ENCODE measurements around the gene FAF1.

FAF1 gene

GRCh38 chr1:50471967-50472366 is 488.1 kb downstream of the FAF1 start:
- DNase-seq = no peak

DNA sequence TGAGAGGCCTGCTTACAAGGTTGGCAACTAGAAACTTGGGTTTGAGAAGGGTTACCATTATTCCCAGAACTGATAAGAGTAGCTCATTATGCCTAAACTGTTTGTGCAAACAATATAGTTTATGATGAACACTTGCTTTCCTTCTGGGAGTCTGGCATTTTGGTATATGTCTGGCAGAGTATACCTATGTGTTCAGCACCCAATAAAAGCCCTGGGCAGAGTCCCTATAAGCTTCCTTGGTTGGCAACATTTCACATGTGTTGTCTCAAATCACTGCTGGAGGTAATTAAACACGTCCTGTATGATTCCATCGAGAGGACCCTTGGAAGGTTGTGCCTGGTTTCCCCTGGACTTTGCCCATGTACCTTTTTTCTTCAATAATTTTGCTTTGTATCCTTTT is 497.1 kb downstream of the FAF1 start:
- DNase-seq = no peak

DNA sequence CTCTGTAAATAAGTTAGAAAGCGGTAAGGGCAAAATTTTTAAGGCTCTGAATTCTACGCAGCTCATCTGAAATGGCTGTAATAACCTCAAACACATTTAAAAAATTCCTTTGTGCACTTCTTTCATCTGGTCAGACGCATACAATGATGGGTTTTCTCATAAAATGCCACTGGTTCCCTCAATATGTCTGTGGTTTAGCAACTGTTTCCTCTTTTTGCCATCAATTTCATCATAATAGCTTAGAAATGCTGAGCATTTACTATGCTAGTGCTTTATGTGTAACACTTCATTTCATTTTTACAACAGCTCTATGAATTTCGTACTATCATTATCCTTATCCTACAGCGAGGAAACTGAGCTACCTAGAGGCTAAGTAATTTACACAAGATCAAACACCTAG is 501.6 kb downstream of the FAF1 start:
- no peak for DNase-seq

GRCh38 chr1:50454911-50455310 is 505.2 kb downstream of the FAF1 start:
- no peak for DNase-seq

GRCh38 chr1:50453266-50453665 is 506.8 kb downstream of the FAF1 start:
- DNase-seq = no peak

DNA sequence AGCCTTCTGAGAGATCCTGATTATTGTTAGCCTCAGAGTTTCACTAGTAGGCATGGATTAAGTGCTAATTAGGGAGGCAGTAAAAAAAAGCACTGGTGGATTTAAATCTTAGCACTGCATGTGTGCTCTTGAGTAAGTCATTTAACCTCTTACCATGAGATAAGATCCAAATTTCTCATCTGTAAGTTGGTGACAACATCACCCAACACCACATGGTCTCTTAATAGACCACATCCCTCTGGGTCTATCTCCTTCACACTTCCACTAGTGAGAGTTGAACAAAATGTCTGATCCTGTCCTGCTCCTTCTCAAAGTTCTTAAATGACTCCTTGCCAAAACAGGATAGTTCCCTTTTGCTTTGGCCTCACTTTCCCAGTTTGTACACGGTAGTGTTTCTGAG is 507.4 kb downstream of the FAF1 start:
- DNase-seq = no peak

GRCh38 chr1:50450861-50451653 is 509.0 kb downstream of the FAF1 start:
- no peak for DNase-seq

- no peak for DNase-seq
Measured at GRCh38 chr1:50447961-50448360, 512.1 kb downstream of the FAF1 start.

- DNase-seq = no peak
Measured at GRCh38 chr1:50441183-50441582, 518.9 kb downstream of the FAF1 start.

DNA sequence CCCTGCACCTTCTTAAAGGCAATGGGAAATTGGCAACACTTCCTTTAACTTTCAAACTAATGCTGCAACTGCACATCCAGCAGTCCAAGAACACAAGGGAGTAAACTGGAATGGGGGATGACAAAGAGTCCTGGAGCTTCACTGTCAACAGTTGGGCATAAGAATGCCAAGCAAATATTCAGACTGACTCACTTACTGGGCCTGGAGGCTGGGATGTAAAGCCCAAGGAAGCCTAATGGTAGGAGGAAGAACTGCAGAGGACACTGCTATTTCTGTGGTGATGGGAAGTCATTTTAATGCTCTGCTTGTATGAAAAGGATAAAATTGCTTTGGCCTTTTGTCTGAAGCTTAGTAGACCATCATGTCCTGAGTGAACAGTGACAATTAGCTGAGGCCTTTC is 521.1 kb downstream of the FAF1 start:
- no peak for DNase-seq

DNA sequence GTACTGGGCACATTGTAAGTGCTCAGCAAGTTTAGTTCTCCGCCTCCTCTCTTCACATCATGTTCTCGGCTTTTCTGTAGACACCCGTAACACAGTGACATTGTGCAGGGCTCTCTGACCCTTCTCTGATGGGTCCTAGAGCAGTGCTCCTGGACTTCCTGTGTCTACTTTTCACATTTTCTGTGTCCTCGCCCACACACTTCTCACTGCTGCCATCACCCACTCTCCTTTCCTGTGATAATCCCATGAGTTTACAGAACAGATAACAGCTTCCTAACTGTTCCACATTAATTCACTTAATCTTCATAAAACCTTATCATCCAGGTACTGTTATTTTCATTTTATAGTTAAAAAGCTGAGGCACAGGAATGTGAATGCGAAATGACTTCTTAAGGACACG is 523.6 kb downstream of the FAF1 start:
- no peak for DNase-seq

GRCh38 chr1:50430010-50430405 is 530.1 kb downstream of the FAF1 start:
- no peak for DNase-seq

GRCh38 chr1:50427818-50428779 is 532.0 kb downstream of the FAF1 start:
- DNase-seq = no peak

DNA sequence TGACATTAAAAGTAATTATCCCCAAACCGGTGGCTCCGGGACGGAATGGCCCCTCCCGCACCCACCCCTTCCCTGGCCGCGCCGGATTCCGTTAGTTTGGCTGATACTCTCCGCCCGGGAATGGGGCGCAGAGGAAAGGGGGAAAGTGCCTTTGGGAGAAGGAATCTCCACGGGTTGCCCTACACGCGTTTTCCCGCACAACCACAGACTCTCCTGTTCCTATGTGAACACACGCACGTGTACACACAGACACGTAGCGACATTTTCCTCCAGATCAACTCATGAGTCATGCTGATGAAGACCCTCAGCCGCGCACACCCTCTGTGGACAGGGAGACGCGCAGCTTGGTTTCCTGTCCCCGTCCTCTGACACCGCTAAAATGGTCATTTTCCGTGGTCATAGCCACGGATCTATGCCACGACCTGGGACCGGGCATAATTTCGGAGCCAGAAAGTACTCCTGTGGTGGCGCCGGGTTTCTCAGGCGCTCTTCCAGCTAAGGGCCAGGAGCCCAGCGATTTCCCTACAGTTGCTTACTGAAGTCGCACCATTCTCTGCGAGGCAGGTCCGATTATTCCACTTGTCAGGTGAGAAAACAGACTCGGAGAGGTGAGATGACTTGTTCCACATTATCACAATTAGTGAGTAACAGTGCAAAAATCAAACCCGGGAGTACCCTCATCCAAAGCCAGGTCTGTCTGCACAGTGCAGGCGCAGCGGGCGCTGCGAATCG is 532.8 kb downstream of the FAF1 start:
- no peak for DNase-seq

DNA sequence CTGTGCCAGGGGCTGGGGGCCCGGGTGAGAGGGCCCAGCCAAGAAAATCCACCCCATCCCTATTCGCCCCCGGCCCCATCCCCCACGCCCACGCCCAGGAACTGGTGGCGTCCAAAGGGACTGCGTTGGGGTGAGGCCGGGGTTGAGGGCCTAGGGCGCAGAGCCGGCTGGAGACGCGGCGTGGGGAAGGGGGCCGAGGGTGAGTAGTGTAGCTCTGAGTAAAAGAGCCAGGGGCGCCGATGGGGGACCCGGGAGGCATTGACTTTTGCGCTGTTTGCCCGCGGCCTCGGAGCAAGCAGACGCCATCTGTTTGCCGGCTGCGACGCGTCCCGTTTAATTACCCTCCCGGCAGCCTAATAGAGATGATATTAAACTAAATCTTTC is 533.4 kb downstream of the FAF1 start:
- no peak for DNase-seq

DNA sequence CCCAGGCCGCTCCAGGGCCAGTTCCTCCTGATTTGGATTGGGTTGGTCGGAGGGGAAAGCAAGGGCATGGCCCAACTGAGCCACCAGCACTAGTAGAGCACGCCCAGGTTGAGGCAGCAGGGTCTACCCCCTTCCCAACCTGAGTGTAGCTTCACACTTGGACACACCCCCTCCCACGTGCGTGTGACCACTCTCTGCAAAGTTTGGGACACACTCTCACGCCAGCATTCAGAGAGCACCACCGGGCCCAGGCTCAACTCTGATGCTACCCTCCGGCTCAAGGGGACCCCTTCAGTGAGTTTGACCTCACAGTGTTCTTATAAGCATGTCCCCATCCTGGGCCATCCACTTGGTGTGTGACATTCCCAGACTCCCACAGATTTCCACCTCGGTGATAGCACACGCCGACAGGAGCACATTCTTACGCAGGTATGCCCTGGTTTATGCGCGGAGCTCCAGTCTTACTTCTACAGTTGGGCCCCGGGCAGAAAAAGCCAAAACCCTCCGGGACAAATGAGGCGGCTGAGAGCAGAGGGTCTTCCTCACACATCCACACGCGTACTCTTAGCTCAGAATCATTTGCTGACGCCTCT is 533.9 kb downstream of the FAF1 start:
- no peak for DNase-seq

DNA sequence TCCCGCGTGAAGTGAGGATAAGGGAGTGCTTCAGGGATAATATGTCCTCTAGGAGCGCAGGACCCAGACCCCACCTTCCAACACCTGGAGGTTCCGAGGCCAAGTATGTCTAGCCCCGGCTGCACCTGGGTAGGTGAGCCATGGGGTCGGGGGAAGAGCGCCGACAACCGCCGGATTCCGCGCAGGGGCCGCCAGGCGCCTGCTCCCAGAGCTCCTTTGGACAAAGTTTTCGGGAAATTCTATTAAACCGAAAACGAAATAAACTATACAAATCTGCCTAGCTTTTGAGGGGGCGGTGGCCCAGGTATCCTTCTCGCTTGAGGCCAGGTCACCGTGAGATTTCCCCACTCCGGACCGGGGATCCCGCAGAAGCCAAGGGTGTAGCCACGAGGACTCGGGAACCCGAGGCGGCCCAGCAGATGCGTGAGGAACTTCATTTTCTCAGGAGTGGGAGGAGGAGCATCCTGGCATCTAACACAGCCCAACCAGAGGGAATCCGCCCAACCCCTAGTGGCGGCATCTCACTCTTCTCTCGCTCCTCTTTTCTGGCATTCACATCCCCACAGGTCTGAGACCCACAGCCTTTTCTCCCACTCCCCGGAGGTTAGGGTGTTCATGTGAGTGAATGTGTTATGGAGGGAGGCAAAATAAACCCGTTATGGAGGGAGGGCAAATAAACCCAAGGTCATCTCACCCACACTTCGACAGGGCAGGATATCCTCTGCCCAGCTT is 534.5 kb downstream of the FAF1 start:
- no peak for DNase-seq

DNA sequence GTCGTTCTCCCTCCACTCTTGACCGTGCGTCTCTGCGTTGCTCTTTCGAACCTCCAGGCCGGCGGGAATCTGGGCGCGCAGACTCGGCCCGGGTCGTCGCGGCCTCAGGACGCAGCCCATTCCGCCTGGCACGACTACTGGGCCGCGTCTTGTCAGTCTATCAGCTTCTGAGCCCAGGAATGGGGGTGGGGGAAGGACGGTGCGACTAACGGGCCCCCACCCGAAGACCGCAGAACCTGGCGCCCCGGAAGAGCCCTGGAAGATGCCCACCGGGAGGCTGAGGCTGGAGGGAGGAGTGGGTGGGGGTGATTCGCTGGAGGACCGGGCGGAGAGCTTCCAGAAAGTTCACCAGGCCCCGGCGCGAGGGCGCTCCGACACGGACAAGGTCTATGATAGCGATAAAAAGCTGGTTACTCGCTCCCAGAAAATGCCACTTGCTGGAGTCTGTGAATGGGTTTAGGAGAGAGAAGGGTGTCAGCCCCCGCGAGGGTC is 535.1 kb downstream of the FAF1 start:
- no peak for DNase-seq

DNA sequence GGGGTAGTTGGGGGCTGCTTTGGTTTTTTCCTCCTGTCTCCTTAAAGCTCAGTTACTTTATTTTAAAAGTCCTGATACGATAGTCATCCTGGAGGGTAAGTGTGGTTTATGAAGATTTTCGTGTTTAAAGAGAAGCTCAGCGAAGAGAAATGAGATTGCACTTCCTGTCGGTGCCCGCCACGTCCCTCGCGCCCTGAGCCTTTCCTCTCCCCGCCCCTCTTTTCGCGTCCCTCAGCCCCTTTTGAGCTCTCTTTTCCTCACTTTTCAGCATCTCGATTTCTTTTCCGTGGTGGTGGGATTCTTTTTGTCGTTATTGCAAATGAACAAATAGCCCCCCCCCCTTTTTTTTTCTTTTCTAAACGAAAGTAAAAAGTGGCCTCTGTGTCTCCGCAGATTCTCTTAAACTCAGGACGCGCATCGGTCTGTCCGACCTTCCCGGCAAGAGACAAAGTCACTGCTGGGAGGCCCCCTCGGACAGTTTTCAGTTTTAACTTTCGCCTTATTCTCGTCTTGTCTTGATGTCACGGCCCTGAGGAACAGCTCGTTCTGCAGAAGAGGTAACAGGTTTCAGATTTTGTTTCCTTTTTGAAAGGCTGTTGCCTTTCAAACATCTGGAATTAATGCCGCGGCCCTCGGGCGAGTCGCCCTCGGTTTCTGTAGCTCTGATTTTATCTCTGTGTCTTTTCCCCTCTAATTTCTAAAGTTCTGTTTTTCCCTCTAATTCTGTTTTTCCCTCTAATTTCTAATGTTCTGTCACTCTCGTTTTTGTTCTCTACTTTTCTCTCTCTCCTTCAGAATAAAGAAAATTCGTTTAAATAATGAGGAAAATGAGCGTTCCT is 535.8 kb downstream of the FAF1 start:
- no peak for DNase-seq

GRCh38 chr1:50423670-50424000 is 536.4 kb downstream of the FAF1 start:
- no peak for DNase-seq

GRCh38 chr1:50422946-50423669 is 537.0 kb downstream of the FAF1 start, which contains the start of gene DMRTA2:
TSS of gene DMRTA2 (minus strand) at chr1:50423443. CDS start at chr1:50421536, 1,907 bp downstream.
- DNase-seq = no peak
